Kidney (tissue), 14 donors: Measurements from ENCODE around the gene MS4A4A. TPM values are rescaled to one million over a fixed set of nuclear protein-coding genes. Genes with fewer than 3 reads are reported as not detected.

ENCODE experiments used
- DNase-seq, 5 donors: peaks; one replicate each; pipeline ENCODE4 v3.0.0-alpha.2; 2013 to 2020
- FAIRE-seq: peaks from 2 replicates; lab custom pipeline; 2012; peaks lifted over from hg19 to GRCh38; lab: Jason Lieb, UNC
- H3K27ac ChIP-seq, 2 donors: one replicate each; pipeline ENCODE4 v1.7.0; 2013; ENCODE audit warnings: low read depth in 2 of 2, low read length in 2 of 2, inconsistent platforms in 1 of 2
- H3K27me3 ChIP-seq: one replicate; pipeline ENCODE4 v1.7.1; 2013; ENCODE audit warnings: low read length, inconsistent platforms; ENCODE audit not compliant: control insufficient read depth, insufficient read depth
- H3K36me3 ChIP-seq, 3 donors: one replicate each; pipeline versions ENCODE4 v1.7.0 to v1.7.1; 2013; ENCODE audit warnings: low read length in 3 of 3, control low read depth in 1 of 3, inconsistent platforms in 1 of 3; ENCODE audit not compliant: insufficient read depth in 3 of 3, control insufficient read depth in 2 of 3
- H3K4me1 ChIP-seq, 3 donors: one replicate each; pipeline versions ENCODE4 v1.7.0 to v1.7.1; 2013; ENCODE audit warnings: low read length in 3 of 3, inconsistent platforms in 1 of 3, low read depth in 1 of 3; ENCODE audit not compliant: control insufficient read depth in 2 of 3, insufficient read depth in 2 of 3
- H3K4me3 ChIP-seq, 3 donors: one replicate each; pipeline versions ENCODE4 v1.7.0 to v1.8.1; 2013; ENCODE audit warnings: low read length in 3 of 3, control low read depth in 1 of 3, inconsistent platforms in 1 of 3
- H3K9ac ChIP-seq, 3 donors: one replicate each; pipeline versions ENCODE4 v1.7.0 to v1.7.1; 2013; ENCODE audit warnings: low read length in 3 of 3, control low read depth in 1 of 3, inconsistent platforms in 1 of 3
- H3K9me3 ChIP-seq, 3 donors: one replicate each; pipeline versions ENCODE4 v1.7.0 to v1.7.1; 2013; ENCODE audit warnings: low read length in 3 of 3, control low read depth in 1 of 3, inconsistent platforms in 1 of 3; ENCODE audit not compliant: control insufficient read depth in 2 of 3, insufficient read depth in 1 of 3
- intact Hi-C: fragments of 100-400 bp; cut with DNase I; formaldehyde crosslinking; loops from one replicate; pipeline ENCODE4 v1.11.1; 2022
- polyA plus RNA-seq: library from polyadenylated mRNA; stranded (reverse); fragments of 350-450 nt; fragmentation: Illumina TruSeq; extraction: RNeasy Lipid Tissue Mini Kit (QIAGEN cat#74804); gene quantifications from one replicate; pipeline ENCODE4 v1.2.3, GENCODE V29; 2014; ENCODE audit warnings: low read depth, low replicate concordance; ENCODE audit not compliant: insufficient read depth
- total RNA-seq: library from RNA; stranded (reverse); fragmentation: NEBNext Ultra II Directional; extraction: Animal tissue kit (Norgen Biotek cat#: 25700); gene quantifications from one replicate; pipeline ENCODE4 v1.2.1, GENCODE V29; 2021
- TF ChIP-seq, protein P1 (sequence below): IDR thresholded peaks from 3 replicates; pipeline ENCODE4 v1.5.1; 2012; ENCODE audit warnings: mild to moderate bottlenecking, moderate library complexity, borderline replicate concordance; ENCODE audit not compliant: insufficient read depth; ENCODE audit errors: extremely low read depth
- donor health status: control.
- donor health status: control.
- donor health status: control.
- donor health status: control.
- donor health status: control.
- donor health status: DM: yes; HTN: yes; CAD: no.
- donor health status: Normal renal cell carcinoma (clear cell type).

MS4A4A gene
- total and polyA plus RNA-seq, 2 donors from 2014 or later = 6.3 to 49.7 TPM

DNA sequence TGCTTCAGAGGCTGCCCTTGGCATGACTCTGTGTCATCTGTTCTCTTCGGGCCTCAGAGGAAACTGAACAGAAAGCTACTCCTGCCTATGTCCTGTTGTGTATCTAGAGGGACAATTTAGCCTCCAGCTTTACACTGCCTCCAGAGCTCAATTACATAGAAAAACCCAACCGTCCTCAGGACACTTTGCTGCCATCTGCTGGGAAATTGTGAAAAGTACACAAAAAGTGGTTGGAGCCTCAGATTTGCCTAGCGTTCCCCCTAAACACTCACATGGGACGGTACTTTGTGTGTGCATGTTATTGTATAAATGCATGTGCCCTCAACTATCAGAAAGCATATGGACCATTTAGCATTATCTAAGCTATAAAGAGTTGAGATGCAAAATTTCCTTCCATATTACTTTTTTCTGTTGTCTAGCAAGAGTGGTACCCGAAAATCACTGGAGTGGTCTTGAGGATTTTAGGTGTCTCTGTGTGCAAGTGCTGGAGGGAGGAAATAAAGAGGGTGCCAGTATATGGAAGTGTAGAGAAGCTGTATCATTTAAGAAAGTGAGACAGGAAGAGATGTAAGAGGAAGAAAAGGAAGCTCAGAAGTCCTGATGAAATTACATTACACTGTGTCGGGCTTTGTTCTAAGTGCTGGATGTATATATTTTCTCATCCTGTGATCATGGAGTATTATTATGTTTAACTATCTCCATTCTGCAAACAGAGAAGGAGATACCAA, 28.8 kb upstream of the MS4A4A start:
- H3K9me3 ChIP-seq = peaks cover 0 to 7% (median 0%) of the 10 kb centered on the region in 3 donors
- H3K4me3 ChIP-seq = no peak overlapping the region
- no peaks in the 10 kb centered on the region for H3K27me3 ChIP-seq
- intact Hi-C loops = no loop called here
- FAIRE-seq (no peak), DNase-seq (peak in 2 of 5 donors; percentile 37 to 74)
- no peaks in the 10 kb centered on the region for H3K36me3 ChIP-seq
- no peaks in the 10 kb centered on the region for H3K4me1 ChIP-seq
- no peak overlapping the region for H3K27ac ChIP-seq
- H3K9ac ChIP-seq = no peak overlapping the region
- TF ChIP-seq, protein P1, sequence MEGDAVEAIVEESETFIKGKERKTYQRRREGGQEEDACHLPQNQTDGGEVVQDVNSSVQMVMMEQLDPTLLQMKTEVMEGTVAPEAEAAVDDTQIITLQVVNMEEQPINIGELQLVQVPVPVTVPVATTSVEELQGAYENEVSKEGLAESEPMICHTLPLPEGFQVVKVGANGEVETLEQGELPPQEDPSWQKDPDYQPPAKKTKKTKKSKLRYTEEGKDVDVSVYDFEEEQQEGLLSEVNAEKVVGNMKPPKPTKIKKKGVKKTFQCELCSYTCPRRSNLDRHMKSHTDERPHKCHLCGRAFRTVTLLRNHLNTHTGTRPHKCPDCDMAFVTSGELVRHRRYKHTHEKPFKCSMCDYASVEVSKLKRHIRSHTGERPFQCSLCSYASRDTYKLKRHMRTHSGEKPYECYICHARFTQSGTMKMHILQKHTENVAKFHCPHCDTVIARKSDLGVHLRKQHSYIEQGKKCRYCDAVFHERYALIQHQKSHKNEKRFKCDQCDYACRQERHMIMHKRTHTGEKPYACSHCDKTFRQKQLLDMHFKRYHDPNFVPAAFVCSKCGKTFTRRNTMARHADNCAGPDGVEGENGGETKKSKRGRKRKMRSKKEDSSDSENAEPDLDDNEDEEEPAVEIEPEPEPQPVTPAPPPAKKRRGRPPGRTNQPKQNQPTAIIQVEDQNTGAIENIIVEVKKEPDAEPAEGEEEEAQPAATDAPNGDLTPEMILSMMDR = no peak

DNA sequence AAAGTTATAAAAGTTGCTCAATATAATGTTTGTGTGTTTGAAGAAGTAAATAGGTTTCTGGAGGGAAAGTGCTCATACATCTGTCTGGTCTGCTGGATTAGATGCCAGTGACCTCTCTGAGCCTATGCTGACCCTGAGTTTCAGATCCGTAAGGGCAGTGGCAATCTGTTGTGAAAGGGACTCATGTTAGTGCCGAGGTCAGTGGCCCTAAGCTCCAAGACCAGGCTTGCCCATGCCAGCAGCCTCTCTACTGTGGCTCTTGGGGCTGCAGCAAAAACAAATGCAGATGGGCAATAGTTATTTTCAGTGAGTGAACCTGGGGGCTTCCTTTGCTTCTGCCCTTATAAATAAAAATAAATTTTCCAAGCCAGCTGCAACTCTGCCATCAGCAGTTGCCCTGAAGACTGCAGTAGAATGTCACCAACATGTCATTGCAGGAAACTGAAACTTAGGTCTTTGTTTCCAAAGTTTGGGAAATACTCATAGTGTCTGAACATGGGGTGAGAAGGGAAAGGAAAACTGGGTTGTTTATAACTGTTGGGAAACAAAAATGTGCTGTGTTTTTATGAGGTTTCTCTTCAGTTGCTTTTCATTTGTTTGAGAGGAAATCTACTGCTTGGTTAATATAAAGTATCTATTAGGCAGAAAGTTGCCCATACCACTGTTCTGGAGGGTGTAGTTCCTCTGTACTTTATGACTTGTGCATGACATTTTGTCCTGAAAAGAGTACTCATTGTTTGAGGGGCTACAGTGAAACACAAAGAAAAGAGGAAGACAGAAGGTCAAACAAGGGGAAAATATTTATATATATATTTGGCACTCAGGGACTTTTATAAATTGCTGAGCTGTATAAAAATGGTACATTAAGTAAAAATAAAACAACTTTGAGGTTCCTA, 28.0 kb upstream of the MS4A4A start:
- Histone ChIP-seq H3K4me3 (no peak overlapping the region), H3K27ac (no peak overlapping the region), H3K27me3 (no peaks in the 10 kb centered on the region), H3K9me3 (peaks cover 0 to 7% (median 0%) of the 10 kb centered on the region in 3 donors), H3K36me3 (no peaks in the 10 kb centered on the region), H3K9ac (no peak overlapping the region), H3K4me1 (no peaks in the 10 kb centered on the region)
- FAIRE-seq = no peak
- TF ChIP-seq, protein P1 = no peak
- intact Hi-C loops = no loop called here
- no peak for DNase-seq

DNA sequence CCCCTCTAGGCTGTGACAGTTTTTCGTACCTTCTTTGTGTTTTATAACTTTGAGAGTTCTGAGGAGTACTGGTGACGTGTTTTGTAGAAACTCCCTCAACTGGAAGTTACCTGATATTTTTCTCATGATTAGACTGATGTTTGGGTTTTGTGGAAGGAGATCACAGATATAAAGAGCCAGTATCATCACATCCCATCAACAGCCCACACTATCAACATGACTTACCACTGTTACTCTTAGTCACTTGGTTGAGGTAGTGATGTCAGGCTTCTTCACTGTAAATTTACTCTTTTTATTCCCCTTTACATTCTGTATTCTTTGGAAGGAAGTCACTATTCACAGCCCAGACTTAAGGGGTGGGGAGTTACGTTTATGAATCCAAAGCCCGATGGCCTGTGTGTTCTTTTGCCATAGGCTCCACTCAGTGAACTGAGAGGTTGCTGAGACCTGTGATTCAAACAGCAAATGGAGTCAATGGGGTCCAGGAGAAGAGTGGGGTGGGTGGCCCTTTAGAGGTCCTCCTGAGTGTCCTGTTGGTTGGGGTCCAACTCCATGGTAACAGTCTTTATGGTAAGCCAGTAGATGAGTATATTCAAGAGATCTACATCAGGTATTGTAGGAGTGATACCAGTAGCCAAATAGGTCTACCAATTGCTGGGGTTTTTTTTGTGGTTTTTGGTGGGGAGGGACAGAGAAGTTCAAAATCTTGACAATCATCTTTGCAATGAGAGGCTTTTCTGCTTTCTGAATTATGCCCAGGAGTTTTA, 22.3 kb upstream of the MS4A4A start:
- H3K9ac ChIP-seq = no peak overlapping the region
- DNase-seq (no peak), FAIRE-seq (no peak)
- intact Hi-C loops = no loop called here
- H3K27me3 ChIP-seq = no peaks in the 10 kb centered on the region
- TF ChIP-seq, protein P1 = no peak
- no peak overlapping the region for H3K27ac ChIP-seq
- peaks cover 0 to 7% (median 0%) of the 10 kb centered on the region in 3 donors for H3K9me3 ChIP-seq
- H3K4me1 ChIP-seq = no peaks in the 10 kb centered on the region
- H3K4me3 ChIP-seq = no peak overlapping the region
- H3K36me3 ChIP-seq = no peaks in the 10 kb centered on the region
